DOHH2 (cell line): ENCODE measurements around the gene EPSTI1.

Experiments
- CTCF ChIP-seq: fragments of 200-600 bp; sonication (generic); IDR thresholded peaks from one replicate; pipeline ENCODE4 v1.5.1; 2014; ENCODE audit warnings: antibody characterized with exemption, mild to moderate bottlenecking, low read depth, low read length; ENCODE audit not compliant: poor library complexity, severe bottlenecking
- EZH2phosphoT487 ChIP-seq: fragments of 200-600 bp; sonication (generic); IDR thresholded peaks from 2 replicates; pipeline ENCODE4 v1.6.1; 2017; ENCODE audit warnings: borderline replicate concordance, mild to moderate bottlenecking, antibody characterized with exemption, low read length, moderate library complexity, mixed read lengths

- no peak for TF ChIP-seq EZH2phosphoT487
- no peak for TF ChIP-seq CTCF
These were observed 24.4 kb downstream of the EPSTI1 start for GRCh38 chr13:42967660-42968059.
